GM12874 (cell line): ENCODE measurements around the gene CALCOCO1.

Experiments
- CTCF ChIP-seq: IDR thresholded peaks from 2 replicates; pipeline ENCODE4 v1.5.1; 2011; ENCODE audit warnings: low read depth, mild to moderate bottlenecking, control low read depth, low read length, moderate library complexity; ENCODE audit not compliant: insufficient read depth

The CALCOCO1 gene

GRCh38 chr12:53726946-53727309, 324 bp downstream of the CALCOCO1 start:
- TF ChIP-seq CTCF: no peak

GRCh38 chr12:53726341-53726740, 911 bp downstream of the CALCOCO1 start:
- no peak for TF ChIP-seq CTCF

DNA sequence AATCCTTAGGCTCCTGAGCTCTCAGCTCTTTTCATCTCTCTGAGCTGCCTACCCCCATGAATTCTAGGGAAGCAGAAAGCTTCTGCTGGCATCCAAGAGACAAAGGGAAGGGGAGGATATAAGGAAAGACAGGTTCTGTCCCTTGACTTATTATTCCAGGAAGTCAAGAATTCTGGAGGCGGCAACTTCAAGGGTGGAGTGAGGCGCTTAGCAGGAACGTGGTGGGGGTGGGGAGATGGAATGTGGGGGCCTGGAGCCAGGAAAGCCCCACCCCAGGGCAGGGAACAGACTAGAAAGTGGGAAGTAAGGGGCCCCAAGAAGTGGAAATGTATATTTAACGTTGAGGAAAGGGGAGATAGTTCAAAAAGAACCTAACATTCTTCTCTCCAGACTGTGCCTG, 1.4 kb downstream of the CALCOCO1 start:
- TF ChIP-seq CTCF: no peak

DNA sequence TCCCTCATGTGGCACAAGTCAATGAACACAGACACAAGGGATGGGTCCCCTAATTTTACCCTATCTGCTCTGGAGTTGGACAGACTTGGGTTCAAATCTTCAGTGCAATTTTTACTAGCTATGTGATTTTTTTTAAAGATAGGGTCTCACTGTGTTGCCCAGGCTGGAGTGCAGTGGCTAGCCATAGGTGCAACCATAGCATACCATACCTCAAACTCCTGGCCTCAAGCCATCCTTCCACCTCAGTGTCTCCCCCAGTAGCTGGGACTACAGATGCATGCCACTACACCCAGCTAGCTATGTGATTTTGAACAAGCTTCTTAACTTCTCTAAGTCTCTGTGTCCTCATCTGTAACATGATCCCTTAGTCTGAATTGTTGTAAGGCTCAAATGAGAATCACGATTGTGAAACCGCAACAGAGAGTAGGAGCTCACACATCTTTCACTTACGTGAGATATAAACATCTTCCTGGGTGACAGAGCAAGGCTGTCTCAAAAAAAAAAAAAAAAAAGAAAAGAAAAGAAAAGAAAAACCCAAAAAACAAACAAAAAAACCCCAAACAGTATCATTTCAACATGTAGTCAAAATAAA, 4.7 kb downstream of the CALCOCO1 start:
- no peak for TF ChIP-seq CTCF

DNA sequence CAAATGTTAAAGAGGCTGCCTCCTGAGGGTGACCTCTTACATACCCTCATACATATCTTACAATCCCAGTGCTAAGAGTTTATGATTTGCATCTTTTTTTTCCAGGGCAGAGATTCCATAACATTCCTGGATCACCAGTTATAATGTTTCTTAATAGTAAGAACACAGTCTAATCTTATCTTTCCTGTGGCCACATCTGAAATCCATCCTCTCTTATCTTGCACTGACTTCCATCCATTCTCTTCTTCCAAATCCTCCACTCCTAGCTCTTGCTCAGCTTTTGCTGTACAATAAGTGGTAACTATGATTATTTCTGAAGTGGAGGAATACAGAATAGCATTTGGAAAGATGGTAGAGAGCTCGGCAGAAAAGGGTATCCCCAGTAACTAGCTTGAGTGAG, 6.3 kb downstream of the CALCOCO1 start:
- no peak for TF ChIP-seq CTCF

- no peak for TF ChIP-seq CTCF
Observed at GRCh38 chr12:53719649-53720048, 7.6 kb downstream of the CALCOCO1 start.

GRCh38 chr12:53717319-53717718, 9.9 kb downstream of the CALCOCO1 start:
- no peak for TF ChIP-seq CTCF
